ENCODE results near the gene USF3.

DNA sequence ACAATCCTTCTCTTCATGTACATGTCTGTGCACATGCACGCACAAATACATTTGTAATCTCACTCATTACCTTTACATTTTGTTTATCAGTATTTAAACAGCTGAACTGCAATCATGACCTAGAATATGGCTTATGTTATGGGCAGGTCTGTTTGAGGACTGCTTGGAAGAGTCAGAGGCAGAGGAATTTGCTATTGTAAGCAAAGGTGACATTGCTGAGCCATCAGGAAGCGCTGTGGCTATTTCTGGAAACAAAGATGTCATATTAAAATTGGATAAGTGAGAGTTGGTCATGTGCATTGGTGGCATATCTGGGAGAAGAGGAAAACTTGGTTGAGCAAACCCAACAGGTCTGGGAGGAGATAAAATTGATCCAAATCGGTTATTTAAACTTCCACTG lies 41.6 kb downstream of the USF3 start:
- TF ChIP-seq, protein P1, sequence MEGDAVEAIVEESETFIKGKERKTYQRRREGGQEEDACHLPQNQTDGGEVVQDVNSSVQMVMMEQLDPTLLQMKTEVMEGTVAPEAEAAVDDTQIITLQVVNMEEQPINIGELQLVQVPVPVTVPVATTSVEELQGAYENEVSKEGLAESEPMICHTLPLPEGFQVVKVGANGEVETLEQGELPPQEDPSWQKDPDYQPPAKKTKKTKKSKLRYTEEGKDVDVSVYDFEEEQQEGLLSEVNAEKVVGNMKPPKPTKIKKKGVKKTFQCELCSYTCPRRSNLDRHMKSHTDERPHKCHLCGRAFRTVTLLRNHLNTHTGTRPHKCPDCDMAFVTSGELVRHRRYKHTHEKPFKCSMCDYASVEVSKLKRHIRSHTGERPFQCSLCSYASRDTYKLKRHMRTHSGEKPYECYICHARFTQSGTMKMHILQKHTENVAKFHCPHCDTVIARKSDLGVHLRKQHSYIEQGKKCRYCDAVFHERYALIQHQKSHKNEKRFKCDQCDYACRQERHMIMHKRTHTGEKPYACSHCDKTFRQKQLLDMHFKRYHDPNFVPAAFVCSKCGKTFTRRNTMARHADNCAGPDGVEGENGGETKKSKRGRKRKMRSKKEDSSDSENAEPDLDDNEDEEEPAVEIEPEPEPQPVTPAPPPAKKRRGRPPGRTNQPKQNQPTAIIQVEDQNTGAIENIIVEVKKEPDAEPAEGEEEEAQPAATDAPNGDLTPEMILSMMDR (IDR thresholded peaks at IDR 0.05) = no peak
- no peak for TF ChIP-seq EZH2 (IDR thresholded peaks at IDR 0.05)
